GM23338 (cell line): ENCODE results near the gene HPD. TPM values are rescaled to one million over a fixed set of nuclear protein-coding genes. Genes with fewer than 3 reads are reported as not detected.

Source experiments
- ATAC-seq: fragments of 200-7000 bp; cut with Tn5 transposase; 3 replicates; pipeline ENCODE4 v1.9.1; 2020
- DNase-seq: peaks from one replicate; pipeline ENCODE4 v3.0.0-alpha.2; 2015; ENCODE audit warnings: low spot score
- H2AFZ ChIP-seq: fragments of 200-600 bp; sonication (generic); 2 replicates; pipeline ENCODE4 v1.8.0; 2016; ENCODE audit warnings: antibody characterized with exemption, mild to moderate bottlenecking, moderate library complexity
- H3F3A ChIP-seq: fragments of 200-600 bp; sonication (generic); replicated peaks from 2 replicates; pipeline ENCODE4 v1.8.0; 2017; ENCODE audit warnings: antibody characterized with exemption, mixed run types, low read depth
- H3K27ac ChIP-seq: fragments of 200-600 bp; sonication (generic); 2 replicates; pipeline ENCODE4 v1.6.1; 2016; ENCODE audit warnings: low read depth
- H3K27me3 ChIP-seq: fragments of 200-600 bp; sonication (generic); 2 replicates; pipeline ENCODE4 v1.8.0; 2016; ENCODE audit warnings: mild to moderate bottlenecking, mixed run types, moderate library complexity; ENCODE audit not compliant: insufficient read depth
- H3K36me3 ChIP-seq: fragments of 200-600 bp; sonication (generic); 2 replicates; pipeline ENCODE4 v1.8.0; 2016; ENCODE audit warnings: mild to moderate bottlenecking; ENCODE audit not compliant: insufficient read depth
- H3K4me1 ChIP-seq: fragments of 200-600 bp; sonication (generic); 2 replicates; pipeline ENCODE4 v1.8.0; 2016; ENCODE audit warnings: mild to moderate bottlenecking, moderate library complexity; ENCODE audit not compliant: insufficient read depth
- H3K4me2 ChIP-seq: fragments of 200-600 bp; sonication (generic); 2 replicates; pipeline ENCODE4 v1.7.1; 2017; ENCODE audit warnings: mixed run types
- H3K4me3 ChIP-seq: fragments of 200-600 bp; sonication (generic); 2 replicates; pipeline ENCODE4 v1.6.1; 2016; ENCODE audit warnings: mixed run types
- H3K79me2 ChIP-seq: fragments of 200-600 bp; sonication (generic); replicated peaks from 2 replicates; pipeline ENCODE4 v1.8.0; 2017; ENCODE audit warnings: mild to moderate bottlenecking; ENCODE audit not compliant: insufficient read depth
- H3K9me2 ChIP-seq: fragments of 200-600 bp; sonication (generic); 2 replicates; pipeline ENCODE4 v1.8.0; 2017; ENCODE audit not compliant: insufficient read depth
- H4K20me1 ChIP-seq: fragments of 200-600 bp; sonication (generic); replicated peaks from 2 replicates; pipeline ENCODE4 v1.8.0; 2017; ENCODE audit warnings: mild to moderate bottlenecking; ENCODE audit not compliant: insufficient read depth
- H3K27ac Mint-ChIP-seq: 2 replicates; pipeline ENCODE4 v1.8.0; 2020; ENCODE audit warnings: inconsistent platforms, mild to moderate bottlenecking, moderate library complexity, mixed read lengths
- H3K27me3 Mint-ChIP-seq: 3 replicates; pipeline ENCODE4 v1.8.0; 2022; ENCODE audit warnings: low read depth, mild to moderate bottlenecking, moderate library complexity, mixed read lengths, inconsistent platforms; ENCODE audit not compliant: insufficient read depth, poor library complexity
- H3K36me3 Mint-ChIP-seq: 3 replicates; pipeline ENCODE4 v1.8.0; 2021; ENCODE audit warnings: low read depth, mild to moderate bottlenecking, inconsistent platforms, moderate library complexity, mixed read lengths
- H3K4me1 Mint-ChIP-seq: 3 replicates; pipeline ENCODE4 v1.8.0; 2020; ENCODE audit warnings: mild to moderate bottlenecking, inconsistent platforms, mixed read lengths
- H3K4me3 Mint-ChIP-seq: 3 replicates; pipeline ENCODE4 v1.8.0; 2021; ENCODE audit warnings: moderate library complexity, mild to moderate bottlenecking, inconsistent platforms, mixed read lengths
- H3K9me3 Mint-ChIP-seq: 3 replicates; pipeline ENCODE4 v1.8.0; 2020; ENCODE audit warnings: moderate library complexity, mild to moderate bottlenecking, inconsistent platforms, mixed read lengths
- CREB1 ChIP-seq: fragments of 250-450 bp; sonication (Bioruptor Pico); IDR thresholded peaks from 2 replicates; pipeline ENCODE4 v1.5.0; 2020; ENCODE audit warnings: low read depth, mild to moderate bottlenecking, moderate library complexity
- CTCF ChIP-seq, 2 experiments: fragments of 200-600 bp in 1 of 2; sonication (generic) in 1 of 2; conservative IDR thresholded peaks; 2 replicates each; pipeline versions ENCODE4 v1.5.1 to v1.6.1; 2016 to 2017; ENCODE audit warnings: antibody characterized with exemption in 2 of 2, low read depth in 2 of 2, mild to moderate bottlenecking in 2 of 2, moderate library complexity in 1 of 2
- EZH2 ChIP-seq: fragments of 200-600 bp; sonication (generic); IDR thresholded peaks from one replicate; pipeline ENCODE4 v1.8.0; 2017; ENCODE audit warnings: antibody characterized with exemption, mild to moderate bottlenecking, low read depth; ENCODE audit not compliant: unreplicated experiment
- EZH2phosphoT487 ChIP-seq: fragments of 200-600 bp; sonication (generic); IDR thresholded peaks from one replicate; pipeline ENCODE4 v1.8.1; 2018; ENCODE audit warnings: antibody characterized with exemption; ENCODE audit not compliant: unreplicated experiment
- JUNB ChIP-seq: IDR thresholded peaks from one replicate; pipeline ENCODE4 v1.6.1; 2016; ENCODE audit warnings: antibody characterized with exemption; ENCODE audit not compliant: unreplicated experiment
- NANOG ChIP-seq: IDR thresholded peaks from 2 replicates; pipeline ENCODE4 v1.6.1; 2016; ENCODE audit warnings: antibody characterized with exemption, borderline replicate concordance
- POLR2AphosphoS5 ChIP-seq: IDR thresholded peaks from 2 replicates; pipeline ENCODE4 v1.6.1; 2016; ENCODE audit warnings: antibody characterized with exemption, low read depth
- REST ChIP-seq: IDR thresholded peaks from one replicate; pipeline ENCODE4 v1.6.1; 2018; ENCODE audit warnings: antibody characterized with exemption; ENCODE audit not compliant: unreplicated experiment
- STAT1 ChIP-seq: IDR thresholded peaks from one replicate; pipeline ENCODE4 v1.6.1; 2016; ENCODE audit warnings: antibody characterized with exemption; ENCODE audit not compliant: unreplicated experiment
- ZNF114 ChIP-seq: fragments of 250-450 bp; sonication (Bioruptor Pico); IDR thresholded peaks from 2 replicates; pipeline ENCODE4 v1.5.0; 2020; ENCODE audit warnings: mild to moderate bottlenecking, moderate library complexity
- ZNF331 ChIP-seq: fragments of 250-450 bp; sonication (Bioruptor Pico); IDR thresholded peaks from 2 replicates; pipeline ENCODE4 v1.5.0; 2020; ENCODE audit warnings: low read depth, mild to moderate bottlenecking, moderate library complexity
- ZNF462 ChIP-seq: fragments of 250-450 bp; sonication (Bioruptor Pico); IDR thresholded peaks from 2 replicates; pipeline ENCODE4 v1.5.0; 2020; ENCODE audit warnings: mild to moderate bottlenecking, moderate library complexity
- polyA plus RNA-seq: library from polyadenylated mRNA; unstranded; fragments of >200 nt; fragmentation: Nextera tagmentation; extraction: Ambion mirVana; gene quantifications from 2 replicates; pipeline ENCODE4 v1.2.1, GENCODE V29; 2016
- total RNA-seq: library from RNA; depleted of rRNA; stranded (reverse); fragments of >200 nt; shearing (Covaris generic); gene quantifications from 2 replicates; pipeline ENCODE4 v1.2.3, GENCODE V29; 2014
- TF ChIP-seq, protein P1 (sequence below): IDR thresholded peaks from 2 replicates; pipeline ENCODE4 v1.6.1; 2016; ENCODE audit warnings: antibody characterized with exemption

Gene HPD
- total and polyA plus RNA-seq, 2 experiments from 2014 or later = not detected

DNA sequence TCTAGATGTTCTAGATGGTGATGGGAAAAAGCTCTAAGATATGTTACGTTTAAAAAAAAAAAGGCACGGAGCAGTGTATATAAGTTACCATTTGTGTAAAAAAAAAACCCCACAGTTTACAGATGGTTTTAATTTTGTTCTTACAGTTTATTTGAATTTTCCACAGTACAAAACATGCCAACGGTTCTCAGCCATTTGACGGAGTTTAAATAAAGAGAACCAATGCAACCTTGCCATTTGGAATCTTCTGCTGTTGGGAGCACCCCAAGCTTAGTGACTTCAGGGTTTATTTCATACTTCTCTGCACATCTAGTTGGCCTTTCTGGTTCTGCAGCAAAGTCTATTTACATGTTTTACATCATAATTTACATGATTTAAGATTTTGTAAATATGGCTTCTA is 7.7 kb upstream of the HPD start:
- Histone ChIP-seq H3K79me2 (no peaks in the 10 kb centered on the region), H4K20me1 (no peaks in the 10 kb centered on the region), H3K27me3 (no peaks in the 10 kb centered on the region), H3K36me3 (no peaks in the 10 kb centered on the region), H3K27ac (no peak overlapping the region), H3K9me2 (no peaks in the 10 kb centered on the region), H3K4me2 (no peak overlapping the region), H3F3A (0 out of 2 replicates have a peak, but pooled peaks cover 4% of the 10 kb centered on the region), H3K4me1 (no peaks in the 10 kb centered on the region), H2AFZ (no peak overlapping the region), H3K4me3 (no peak overlapping the region)
- Mint-ChIP-seq H3K27ac (no peak overlapping the region), H3K9me3 (no peaks in the 10 kb centered on the region), H3K4me3 (no peak overlapping the region), H3K36me3 (no peaks in the 10 kb centered on the region), H3K27me3 (no peaks in the 10 kb centered on the region), H3K4me1 (peaks cover 3% of the 10 kb centered on the region; the same call in 1 of the 3 replicates)
- ATAC-seq (no peak), DNase-seq (no peak)
- TF ChIP-seq JUNB (no peak), EZH2 (no peak), REST (no peak), CTCF (conservative IDR thresholded peaks at IDR 0.05; ENCODE audit: low read depth in 2 of 2) (no peak), STAT1 (no peak), NANOG (no peak), EZH2phosphoT487 (no peak), POLR2AphosphoS5 (no peak), CREB1 (no peak), ZNF114 (CRISPR knock-in tag) (no peak), ZNF462 (CRISPR knock-in tag) (no peak), ZNF331 (no peak)
- TF ChIP-seq, protein P1, sequence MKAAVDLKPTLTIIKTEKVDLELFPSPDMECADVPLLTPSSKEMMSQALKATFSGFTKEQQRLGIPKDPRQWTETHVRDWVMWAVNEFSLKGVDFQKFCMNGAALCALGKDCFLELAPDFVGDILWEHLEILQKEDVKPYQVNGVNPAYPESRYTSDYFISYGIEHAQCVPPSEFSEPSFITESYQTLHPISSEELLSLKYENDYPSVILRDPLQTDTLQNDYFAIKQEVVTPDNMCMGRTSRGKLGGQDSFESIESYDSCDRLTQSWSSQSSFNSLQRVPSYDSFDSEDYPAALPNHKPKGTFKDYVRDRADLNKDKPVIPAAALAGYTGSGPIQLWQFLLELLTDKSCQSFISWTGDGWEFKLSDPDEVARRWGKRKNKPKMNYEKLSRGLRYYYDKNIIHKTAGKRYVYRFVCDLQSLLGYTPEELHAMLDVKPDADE = no peak
